ENCODE measurements around the gene LAMA5. TPM values are rescaled to one million over a fixed set of nuclear protein-coding genes. Genes with fewer than 3 reads are reported as not detected.

LAMA5 gene
- total and polyA plus RNA-seq, 2 of the 8 experiments (the other 6 are each of a cell fraction or from before 2014, with no cell fraction given), result 34.4 to 225 TPM

DNA sequence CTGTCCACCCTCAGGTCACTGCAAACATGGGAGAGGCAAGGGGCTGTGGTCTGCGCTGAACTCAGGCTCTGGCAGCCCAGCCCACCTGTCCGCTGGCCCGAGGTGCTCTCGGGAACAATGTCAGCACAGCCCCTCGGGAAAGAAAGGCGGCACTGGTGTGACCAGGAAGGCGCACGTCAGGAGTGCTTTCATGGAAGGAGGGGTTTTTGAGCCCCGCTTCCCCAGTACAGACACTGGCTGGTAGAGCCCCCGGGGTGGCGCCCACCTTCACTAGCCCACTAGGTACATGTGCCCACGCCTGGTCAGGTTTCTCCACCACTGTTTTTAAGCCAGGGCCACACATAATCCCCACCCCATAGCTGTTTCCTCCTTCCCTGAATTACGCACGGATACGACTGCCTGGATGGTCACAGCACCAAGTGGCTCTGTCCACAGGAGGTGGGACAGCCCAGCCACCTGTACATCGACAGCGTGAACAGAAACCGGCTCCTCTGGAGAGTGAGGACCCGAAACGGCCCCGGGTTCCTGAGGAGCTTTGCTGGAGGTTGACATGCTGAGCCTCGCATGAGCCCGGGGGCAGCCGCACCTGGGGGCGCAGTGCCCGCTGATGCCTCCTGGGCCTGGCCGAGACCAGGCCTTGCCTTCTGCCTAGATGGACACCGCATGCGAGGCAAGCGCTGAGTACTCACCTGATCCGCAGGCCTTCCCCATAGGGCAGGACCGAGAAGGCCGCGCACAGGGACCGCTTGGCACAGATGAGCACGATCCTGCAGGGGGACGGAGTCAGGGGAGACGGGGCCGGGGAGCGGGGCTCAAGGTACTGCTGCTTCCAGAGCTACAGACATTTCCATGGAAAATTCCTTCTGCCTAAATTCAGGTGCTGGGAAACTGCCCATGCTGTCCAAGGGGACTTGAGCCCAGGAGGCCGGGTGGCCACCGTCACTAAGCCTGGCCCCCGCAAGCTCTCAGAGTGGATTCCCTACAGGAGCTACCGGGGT lies 27.4 kb upstream of the LAMA5 start (continued):
- no peak for TF ChIP-seq TAF7 (optimal IDR thresholded peaks at IDR 0.05; ENCODE audit: borderline replicate concordance, low read depth, low read length)
- TF ChIP-seq NANOG (IDR thresholded peaks at IDR 0.05; ENCODE audit: insufficient read depth, low read depth, low read length, poor library complexity, severe bottlenecking), result no peak
- no peak for TF ChIP-seq BCL11A (IDR thresholded peaks at IDR 0.05; ENCODE audit: low read depth in 2 of 2, low read length in 2 of 2)
- TF ChIP-seq SIN3A (conservative IDR thresholded peaks at IDR 0.05 in 1 of 2, IDR thresholded peaks at IDR 0.05 in 1 of 2; ENCODE audit: low read depth in 1 of 2, low read length in 2 of 2), result no peak

Measured in H1 (cell line).